Measurements from ENCODE around the gene RNF151.
A peak's percentile ranks its signal among the peaks of the same experiment; 100 is the strongest.

Gene RNF151

DNA sequence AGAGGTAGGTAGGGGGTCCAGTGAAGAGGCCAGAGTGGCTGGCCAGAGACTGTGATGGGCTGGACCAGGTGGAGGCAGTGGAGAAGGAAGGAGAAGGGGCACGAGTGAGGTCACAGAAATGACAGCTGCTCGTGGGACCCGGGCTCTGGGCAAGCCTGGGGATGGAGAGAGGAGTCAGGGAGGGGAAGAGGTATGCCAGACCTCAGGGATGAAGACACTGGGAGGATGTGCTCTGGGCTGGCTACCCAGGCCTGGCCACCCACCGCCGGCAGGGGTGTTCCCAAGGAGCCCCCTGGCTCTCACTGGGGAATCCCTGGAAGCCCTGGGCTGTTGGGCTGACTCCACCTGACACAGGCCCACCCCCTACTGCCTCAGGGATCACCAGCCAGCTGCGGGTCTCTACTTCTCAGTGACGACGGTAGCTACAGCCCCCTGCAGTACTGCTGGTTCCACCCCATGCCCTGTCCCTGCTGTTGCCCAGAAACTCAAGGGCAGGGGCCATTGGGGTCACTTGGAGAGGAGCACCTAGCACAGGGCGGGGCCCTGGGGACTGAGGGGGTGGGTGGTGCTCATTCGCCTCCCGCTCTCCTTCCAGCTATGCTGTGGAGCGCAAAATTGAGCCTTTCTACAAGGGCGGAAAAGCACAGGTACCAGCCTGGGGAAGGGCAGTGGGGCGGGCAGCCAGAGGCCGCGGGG, 7.0 kb downstream of the RNF151 start:
- Histone ChIP-seq H3K4me2 (ENCODE audit: low read depth, low read length, poor library complexity, severe bottlenecking) (peak overlapping the region; percentile 25), H4K20me1 (ENCODE audit: low read depth, low read length) (no peaks in the 10 kb centered on the region; the same call in 1 of the 2 replicates), H3K9me2 (replicated peaks; ENCODE audit: insufficient read depth, low read length) (no peaks in the 10 kb centered on the region), H3K27ac (ENCODE audit: low read depth, low read length) (no peak overlapping the region), H3F3A (ENCODE audit: insufficient read depth) (peaks cover 5% of the 10 kb centered on the region; the same call in 1 of the 2 replicates), H2AFZ (ENCODE audit: low read depth, low read length, severe bottlenecking) (no peak overlapping the region), H3K9ac (ENCODE audit: low read length) (no peak overlapping the region), H3K9me3 (ENCODE audit: insufficient read depth, low read length) (no peaks in the 10 kb centered on the region), H3K36me3 (ENCODE audit: low read length) (no peaks in the 10 kb centered on the region), H3K27me3 (ENCODE audit: low read length) (no peaks in the 10 kb centered on the region), H3K4me3 (ENCODE audit: insufficient read depth, low read length, poor library complexity, severe bottlenecking) (no peak overlapping the region), H3K79me2 (ENCODE audit: insufficient read depth, low read length) (peaks cover 22% of the 10 kb centered on the region)
- TF ChIP-seq, protein P1, sequence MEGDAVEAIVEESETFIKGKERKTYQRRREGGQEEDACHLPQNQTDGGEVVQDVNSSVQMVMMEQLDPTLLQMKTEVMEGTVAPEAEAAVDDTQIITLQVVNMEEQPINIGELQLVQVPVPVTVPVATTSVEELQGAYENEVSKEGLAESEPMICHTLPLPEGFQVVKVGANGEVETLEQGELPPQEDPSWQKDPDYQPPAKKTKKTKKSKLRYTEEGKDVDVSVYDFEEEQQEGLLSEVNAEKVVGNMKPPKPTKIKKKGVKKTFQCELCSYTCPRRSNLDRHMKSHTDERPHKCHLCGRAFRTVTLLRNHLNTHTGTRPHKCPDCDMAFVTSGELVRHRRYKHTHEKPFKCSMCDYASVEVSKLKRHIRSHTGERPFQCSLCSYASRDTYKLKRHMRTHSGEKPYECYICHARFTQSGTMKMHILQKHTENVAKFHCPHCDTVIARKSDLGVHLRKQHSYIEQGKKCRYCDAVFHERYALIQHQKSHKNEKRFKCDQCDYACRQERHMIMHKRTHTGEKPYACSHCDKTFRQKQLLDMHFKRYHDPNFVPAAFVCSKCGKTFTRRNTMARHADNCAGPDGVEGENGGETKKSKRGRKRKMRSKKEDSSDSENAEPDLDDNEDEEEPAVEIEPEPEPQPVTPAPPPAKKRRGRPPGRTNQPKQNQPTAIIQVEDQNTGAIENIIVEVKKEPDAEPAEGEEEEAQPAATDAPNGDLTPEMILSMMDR (IDR thresholded peaks at IDR 0.05; ENCODE audit: insufficient read depth, low read length, poor library complexity, severe bottlenecking): no peak
- no peak for TF ChIP-seq EZH2phosphoT487 (conservative IDR thresholded peaks at IDR 0.05; ENCODE audit: low read length)

DNA sequence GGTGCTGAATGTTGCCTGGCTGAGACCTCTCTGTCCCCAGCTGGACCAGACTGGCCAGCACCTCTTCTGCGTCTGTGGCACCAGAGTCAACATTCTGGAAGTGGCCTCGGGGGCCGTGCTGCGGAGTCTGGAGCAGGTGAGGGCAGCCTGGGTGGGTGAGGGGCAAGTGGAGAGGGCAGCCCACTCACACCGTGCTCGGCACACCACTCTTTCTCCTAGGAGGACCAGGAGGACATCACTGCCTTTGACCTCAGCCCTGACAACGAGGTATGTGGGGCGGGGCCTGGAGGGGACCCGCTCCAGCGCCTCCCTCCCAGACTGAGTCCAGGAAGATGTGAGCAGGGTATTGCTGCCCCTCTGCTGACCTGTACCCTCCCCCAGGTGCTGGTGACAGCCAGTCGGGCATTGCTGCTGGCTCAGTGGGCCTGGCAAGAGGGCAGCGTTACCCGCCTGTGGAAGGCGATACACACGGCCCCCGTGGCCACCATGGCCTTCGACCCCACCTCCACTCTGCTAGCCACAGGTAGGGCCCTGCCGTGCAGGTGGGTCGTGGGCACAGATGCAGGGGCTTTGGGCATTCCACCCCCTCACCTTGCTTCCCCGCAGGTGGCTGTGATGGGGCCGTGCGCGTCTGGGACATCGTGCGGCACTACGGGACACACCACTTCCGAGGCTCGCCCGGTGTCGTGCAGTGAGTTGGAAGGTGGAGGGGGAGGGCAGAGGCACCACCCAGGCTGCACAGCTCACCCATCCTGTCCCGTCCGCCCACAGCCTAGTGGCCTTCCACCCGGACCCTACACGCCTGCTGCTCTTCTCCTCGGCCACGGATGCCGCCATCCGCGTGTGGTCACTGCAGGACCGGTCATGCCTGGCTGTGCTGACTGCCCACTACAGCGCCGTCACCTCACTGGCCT, 7.8 kb downstream of the RNF151 start:
- H3K27me3 ChIP-seq (ENCODE audit: low read length): no peaks in the 10 kb centered on the region
- no peak overlapping the region for H3K4me2 ChIP-seq (ENCODE audit: low read depth, low read length, poor library complexity, severe bottlenecking)
- no peak overlapping the region for H3K9ac ChIP-seq (ENCODE audit: low read length)
- H2AFZ ChIP-seq (ENCODE audit: low read depth, low read length, severe bottlenecking): no peak overlapping the region
- no peak overlapping the region for H3K4me3 ChIP-seq (ENCODE audit: insufficient read depth, low read length, poor library complexity, severe bottlenecking)
- no peaks in the 10 kb centered on the region for H3K9me2 ChIP-seq (replicated peaks; ENCODE audit: insufficient read depth, low read length)
- no peak overlapping the region for H3K27ac ChIP-seq (ENCODE audit: low read depth, low read length)
- TF ChIP-seq EZH2phosphoT487 (conservative IDR thresholded peaks at IDR 0.05; ENCODE audit: low read length): no peak
- TF ChIP-seq, protein P1 (IDR thresholded peaks at IDR 0.05; ENCODE audit: insufficient read depth, low read length, poor library complexity, severe bottlenecking): no peak
- peaks cover 5% of the 10 kb centered on the region; the same call in 1 of the 2 replicates for H3F3A ChIP-seq (ENCODE audit: insufficient read depth)
- peaks cover 22% of the 10 kb centered on the region for H3K79me2 ChIP-seq (ENCODE audit: insufficient read depth, low read length)
- H4K20me1 ChIP-seq (ENCODE audit: low read depth, low read length): no peaks in the 10 kb centered on the region; the same call in 1 of the 2 replicates
- no peaks in the 10 kb centered on the region for H3K36me3 ChIP-seq (ENCODE audit: low read length)
- no peaks in the 10 kb centered on the region for H3K9me3 ChIP-seq (ENCODE audit: insufficient read depth, low read length)

DNA sequence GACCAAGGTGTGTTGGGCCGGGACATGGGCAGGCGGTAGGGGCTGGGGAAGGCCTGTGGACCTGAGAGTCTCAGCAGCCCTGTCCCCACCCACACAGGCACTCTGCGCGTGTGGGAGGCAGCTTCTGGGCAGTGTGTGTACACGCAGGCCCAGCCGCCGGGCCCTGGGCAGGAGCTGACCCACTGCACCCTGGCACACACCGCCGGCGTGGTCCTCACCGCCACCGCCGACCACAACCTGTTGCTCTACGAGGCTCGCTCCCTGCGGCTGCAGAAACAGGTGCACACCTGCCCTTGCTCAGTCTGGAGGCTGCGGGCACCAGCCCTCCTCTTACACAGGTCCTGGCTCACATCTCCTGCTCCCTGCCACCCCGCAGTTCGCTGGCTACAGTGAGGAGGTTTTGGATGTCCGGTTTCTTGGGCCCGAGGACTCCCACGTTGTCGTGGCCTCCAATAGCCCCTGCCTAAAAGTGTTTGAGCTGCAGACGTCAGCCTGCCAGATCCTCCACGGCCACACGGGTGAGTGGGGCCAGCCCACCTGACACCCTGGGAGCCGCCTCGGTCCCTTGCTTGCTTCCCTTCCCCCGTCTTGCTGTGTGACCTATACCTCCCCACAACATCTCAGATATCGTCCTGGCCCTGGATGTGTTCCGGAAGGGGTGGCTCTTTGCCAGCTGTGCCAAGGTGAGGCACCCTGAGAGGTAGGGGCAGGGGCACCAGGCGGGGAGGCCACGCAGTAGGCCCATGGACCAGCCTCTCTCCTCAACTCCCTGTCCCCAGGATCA, 9.0 kb downstream of the RNF151 start:
- no peak overlapping the region for H2AFZ ChIP-seq (ENCODE audit: low read depth, low read length, severe bottlenecking)
- H4K20me1 ChIP-seq (ENCODE audit: low read depth, low read length): no peaks in the 10 kb centered on the region; the same call in 1 of the 2 replicates
- H3K9ac ChIP-seq (ENCODE audit: low read length): no peak overlapping the region
- no peaks in the 10 kb centered on the region for H3F3A ChIP-seq (ENCODE audit: insufficient read depth)
- H3K4me3 ChIP-seq (ENCODE audit: insufficient read depth, low read length, poor library complexity, severe bottlenecking): no peak overlapping the region
- no peaks in the 10 kb centered on the region for H3K9me3 ChIP-seq (ENCODE audit: insufficient read depth, low read length)
- no peak for TF ChIP-seq EZH2phosphoT487 (conservative IDR thresholded peaks at IDR 0.05; ENCODE audit: low read length)
- TF ChIP-seq, protein P1 (IDR thresholded peaks at IDR 0.05; ENCODE audit: insufficient read depth, low read length, poor library complexity, severe bottlenecking): no peak
- no peak overlapping the region for H3K27ac ChIP-seq (ENCODE audit: low read depth, low read length)
- H3K9me2 ChIP-seq (replicated peaks; ENCODE audit: insufficient read depth, low read length): no peaks in the 10 kb centered on the region
- peaks cover 22% of the 10 kb centered on the region for H3K79me2 ChIP-seq (ENCODE audit: insufficient read depth, low read length)
- no peaks in the 10 kb centered on the region for H3K36me3 ChIP-seq (ENCODE audit: low read length)
- no peaks in the 10 kb centered on the region for H3K27me3 ChIP-seq (ENCODE audit: low read length)
- H3K4me2 ChIP-seq (ENCODE audit: low read depth, low read length, poor library complexity, severe bottlenecking): no peak overlapping the region

Data from SU-DHL-6 (cell line).